HG03565 (cell line): Measurements from ENCODE around the gene TEC.

ENCODE experiments used
- ATAC-seq: cut with Tn5 transposase; IDR thresholded peaks from one replicate; pipeline ENCODE4 v1.9.1; 2021; ENCODE audit warnings: mild to moderate bottlenecking, moderate library complexity; ENCODE audit not compliant: unreplicated experiment

Gene TEC

DNA sequence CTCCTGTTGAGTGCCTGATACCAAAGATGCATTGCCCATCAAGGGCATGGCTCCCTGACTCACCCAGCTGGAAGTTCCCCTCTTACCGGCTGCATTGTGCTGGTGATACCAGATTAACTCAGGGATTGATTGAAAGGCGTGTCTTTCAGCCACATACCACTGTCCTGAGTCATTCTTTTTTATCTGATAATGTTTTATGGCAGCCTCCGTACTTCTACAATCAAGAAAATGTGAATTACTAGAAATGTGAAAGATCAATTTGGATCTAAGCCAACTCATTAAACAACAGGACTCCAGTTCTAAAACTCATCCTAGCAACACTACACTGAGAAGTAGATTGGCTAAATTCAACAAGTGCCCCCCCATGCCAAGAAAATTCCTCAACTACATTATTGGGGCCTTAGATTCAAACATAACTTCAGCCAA, 175.6 kb downstream of the TEC start:
- no peak for ATAC-seq

DNA sequence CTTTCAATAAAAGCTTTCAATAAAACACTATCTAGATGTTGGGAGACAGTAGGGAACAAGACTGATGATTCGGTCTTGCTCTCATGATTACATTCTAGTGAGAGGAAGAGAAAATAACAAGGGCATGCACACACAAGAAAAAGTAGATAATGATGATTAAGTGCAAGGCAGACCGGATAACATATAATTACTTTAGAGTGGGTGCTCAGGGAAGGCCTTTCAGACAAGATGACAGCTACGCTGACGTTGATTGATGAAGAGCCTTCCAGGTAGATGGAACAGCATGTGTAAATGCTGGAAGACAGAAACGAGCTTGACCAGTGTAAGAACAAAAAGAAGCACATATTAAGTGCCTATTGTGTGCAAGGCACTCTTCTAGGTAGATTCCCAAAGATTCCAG, 179.0 kb downstream of the TEC start:
- ATAC-seq, result no peak

DNA sequence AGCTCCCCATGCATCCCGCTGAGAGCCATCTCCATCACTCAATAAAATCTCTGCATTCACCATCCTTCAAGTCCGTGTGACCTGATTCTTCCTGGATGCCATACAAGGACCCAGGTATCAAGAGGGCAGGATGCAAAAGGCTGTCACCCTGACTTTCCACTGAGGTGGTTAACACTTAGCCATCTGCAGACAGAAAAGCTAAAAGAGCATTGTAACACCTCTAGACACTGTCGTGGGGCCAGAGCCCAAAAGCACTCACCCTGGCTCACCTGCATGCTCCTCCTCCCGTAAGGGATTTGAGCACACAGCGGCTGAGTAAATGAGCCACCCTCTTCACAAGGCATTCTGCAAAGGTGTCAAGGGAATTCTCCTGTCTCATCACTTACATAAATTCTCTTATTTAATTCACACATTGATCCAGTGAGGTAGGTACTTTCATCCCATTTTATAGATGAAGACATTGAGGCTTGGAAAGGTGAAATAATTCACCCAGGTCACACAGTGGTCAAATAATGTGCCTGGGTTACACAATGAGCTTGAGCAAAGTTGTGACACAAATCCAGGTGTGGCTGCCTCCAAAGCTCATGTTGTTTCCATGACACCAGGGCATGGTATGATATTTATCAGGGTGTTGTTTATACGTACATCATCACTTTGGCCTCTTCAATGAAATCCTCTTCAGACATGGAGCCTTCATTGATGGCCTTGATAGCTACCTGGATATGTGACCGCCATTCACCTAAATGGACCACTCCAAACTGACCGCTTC, 183.6 kb downstream of the TEC start:
- no peak for ATAC-seq
